GM23338 (cell line): ENCODE data around the gene MCU.

ENCODE experiments used
- CREB1 ChIP-seq: fragments of 250-450 bp; sonication (Bioruptor Pico); IDR thresholded peaks from 2 replicates; pipeline ENCODE4 v1.5.0; 2020; ENCODE audit warnings: low read depth, mild to moderate bottlenecking, moderate library complexity
- EZH2phosphoT487 ChIP-seq: fragments of 200-600 bp; sonication (generic); IDR thresholded peaks from one replicate; pipeline ENCODE4 v1.8.1; 2018; ENCODE audit warnings: antibody characterized with exemption; ENCODE audit not compliant: unreplicated experiment
- JUNB ChIP-seq: IDR thresholded peaks from one replicate; pipeline ENCODE4 v1.6.1; 2016; ENCODE audit warnings: antibody characterized with exemption; ENCODE audit not compliant: unreplicated experiment
- REST ChIP-seq: IDR thresholded peaks from one replicate; pipeline ENCODE4 v1.6.1; 2018; ENCODE audit warnings: antibody characterized with exemption; ENCODE audit not compliant: unreplicated experiment
- TF ChIP-seq, protein P1 (sequence below), 2 experiments: fragments of 200-600 bp in 1 of 2; sonication (generic) in 1 of 2; conservative IDR thresholded peaks; 2 replicates each; pipeline versions ENCODE4 v1.5.1 to v1.6.1; 2016 to 2017; ENCODE audit warnings: antibody characterized with exemption in 2 of 2, low read depth in 2 of 2, mild to moderate bottlenecking in 2 of 2, moderate library complexity in 1 of 2

GRCh38 chr10:72935361-72935760 is 243.4 kb downstream of the MCU start:
- TF ChIP-seq, protein P1, sequence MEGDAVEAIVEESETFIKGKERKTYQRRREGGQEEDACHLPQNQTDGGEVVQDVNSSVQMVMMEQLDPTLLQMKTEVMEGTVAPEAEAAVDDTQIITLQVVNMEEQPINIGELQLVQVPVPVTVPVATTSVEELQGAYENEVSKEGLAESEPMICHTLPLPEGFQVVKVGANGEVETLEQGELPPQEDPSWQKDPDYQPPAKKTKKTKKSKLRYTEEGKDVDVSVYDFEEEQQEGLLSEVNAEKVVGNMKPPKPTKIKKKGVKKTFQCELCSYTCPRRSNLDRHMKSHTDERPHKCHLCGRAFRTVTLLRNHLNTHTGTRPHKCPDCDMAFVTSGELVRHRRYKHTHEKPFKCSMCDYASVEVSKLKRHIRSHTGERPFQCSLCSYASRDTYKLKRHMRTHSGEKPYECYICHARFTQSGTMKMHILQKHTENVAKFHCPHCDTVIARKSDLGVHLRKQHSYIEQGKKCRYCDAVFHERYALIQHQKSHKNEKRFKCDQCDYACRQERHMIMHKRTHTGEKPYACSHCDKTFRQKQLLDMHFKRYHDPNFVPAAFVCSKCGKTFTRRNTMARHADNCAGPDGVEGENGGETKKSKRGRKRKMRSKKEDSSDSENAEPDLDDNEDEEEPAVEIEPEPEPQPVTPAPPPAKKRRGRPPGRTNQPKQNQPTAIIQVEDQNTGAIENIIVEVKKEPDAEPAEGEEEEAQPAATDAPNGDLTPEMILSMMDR (conservative IDR thresholded peaks at IDR 0.05; ENCODE audit: low read depth in 2 of 2) = no peak
- no peak for TF ChIP-seq REST
- no peak for TF ChIP-seq CREB1
- TF ChIP-seq EZH2phosphoT487 = no peak
- TF ChIP-seq JUNB = no peak
